ENCODE results near the gene EIF4B.
"Not testable (repeated sequence)": the region's sequence is repeated elsewhere in the genome, so short reads cannot be mapped to it uniquely, and the experiment has no call there.

EIF4B gene

GRCh38 chr12:53005986-53006809 lies at the start of gene EIF4B:
Gene EIF4B (plus strand): TSS chr12:53006456. CDS start chr12:53006484, 28 bp downstream.
- DNase-seq (ENCODE audit: low read depth) = peak; percentile 97

- no peak for DNase-seq (ENCODE audit: low read depth)
Measured at GRCh38 chr12:52956987-52957386, 49.3 kb upstream of the EIF4B start.

GRCh38 chr12:52964556-52965336 lies 41.5 kb upstream of the EIF4B start:
- DNase-seq (ENCODE audit: low read depth) = no peak

GRCh38 chr12:52965337-52965731 lies 40.9 kb upstream of the EIF4B start:
- no peak for DNase-seq (ENCODE audit: low read depth)

GRCh38 chr12:52969166-52969795 lies 37.0 kb upstream of the EIF4B start:
- no peak for DNase-seq (ENCODE audit: low read depth)

GRCh38 chr12:52969828-52970569 lies 36.3 kb upstream of the EIF4B start:
- DNase-seq (ENCODE audit: low read depth) = no peak

- no peak for DNase-seq (ENCODE audit: low read depth)
Measured at GRCh38 chr12:52971679-52972329, 34.5 kb upstream of the EIF4B start.

GRCh38 chr12:52975204-52975603 lies 31.1 kb upstream of the EIF4B start:
- DNase-seq (ENCODE audit: low read depth) = no peak

- no peak for DNase-seq (ENCODE audit: low read depth)
Measured at GRCh38 chr12:52975820-52976573, 30.3 kb upstream of the EIF4B start.

- no peak for DNase-seq (ENCODE audit: low read depth)
Measured at GRCh38 chr12:52976574-52977071, 29.6 kb upstream of the EIF4B start.

- DNase-seq (ENCODE audit: low read depth) = no peak
Measured at GRCh38 chr12:52977170-52977569, 29.1 kb upstream of the EIF4B start.

GRCh38 chr12:52980096-52980649 lies 26.1 kb upstream of the EIF4B start:
- no peak for DNase-seq (ENCODE audit: low read depth)

- peak; percentile 38 for DNase-seq (ENCODE audit: low read depth)
Measured at GRCh38 chr12:52980650-52981423, 25.4 kb upstream of the EIF4B start.

- no peak for DNase-seq (ENCODE audit: low read depth)
Measured at GRCh38 chr12:52984136-52984535, 22.1 kb upstream of the EIF4B start.

- no peak for DNase-seq (ENCODE audit: low read depth)
Measured at GRCh38 chr12:52988898-52989297, 17.4 kb upstream of the EIF4B start.

- DNase-seq (ENCODE audit: low read depth) = no peak
Measured at GRCh38 chr12:52990206-52990605, 16.1 kb upstream of the EIF4B start.

- DNase-seq (ENCODE audit: low read depth) = not testable (repeated sequence)
Measured at GRCh38 chr12:52992240-52992639, 14.0 kb upstream of the EIF4B start.

GRCh38 chr12:52992699-52993557 lies 13.3 kb upstream of the EIF4B start:
- no peak for DNase-seq (ENCODE audit: low read depth)

- DNase-seq (ENCODE audit: low read depth) = no peak
Measured at GRCh38 chr12:52993558-52993869, 12.7 kb upstream of the EIF4B start.

Measured in stimulated activated CD8-positive, alpha-beta memory T cell treated with anti-CD3 and anti-CD28 coated beads, Interleukin-15, amount 100 ng/mL, for 24 hours (primary cell).